ENCODE results near the gene PTX4. TPM values are rescaled to one million over a fixed set of nuclear protein-coding genes. Genes with fewer than 3 reads are reported as not detected.
A peak's percentile ranks its signal among the peaks of the same experiment; 100 is the strongest.
"Not testable (repeated sequence)": the region's sequence is repeated elsewhere in the genome, so short reads cannot be mapped to it uniquely, and the experiment has no call there.

Gene PTX4
- total and polyA plus RNA-seq, 5 donors, result 0.09 to 0.28 (median 0.18) TPM; not detected in 2

DNA sequence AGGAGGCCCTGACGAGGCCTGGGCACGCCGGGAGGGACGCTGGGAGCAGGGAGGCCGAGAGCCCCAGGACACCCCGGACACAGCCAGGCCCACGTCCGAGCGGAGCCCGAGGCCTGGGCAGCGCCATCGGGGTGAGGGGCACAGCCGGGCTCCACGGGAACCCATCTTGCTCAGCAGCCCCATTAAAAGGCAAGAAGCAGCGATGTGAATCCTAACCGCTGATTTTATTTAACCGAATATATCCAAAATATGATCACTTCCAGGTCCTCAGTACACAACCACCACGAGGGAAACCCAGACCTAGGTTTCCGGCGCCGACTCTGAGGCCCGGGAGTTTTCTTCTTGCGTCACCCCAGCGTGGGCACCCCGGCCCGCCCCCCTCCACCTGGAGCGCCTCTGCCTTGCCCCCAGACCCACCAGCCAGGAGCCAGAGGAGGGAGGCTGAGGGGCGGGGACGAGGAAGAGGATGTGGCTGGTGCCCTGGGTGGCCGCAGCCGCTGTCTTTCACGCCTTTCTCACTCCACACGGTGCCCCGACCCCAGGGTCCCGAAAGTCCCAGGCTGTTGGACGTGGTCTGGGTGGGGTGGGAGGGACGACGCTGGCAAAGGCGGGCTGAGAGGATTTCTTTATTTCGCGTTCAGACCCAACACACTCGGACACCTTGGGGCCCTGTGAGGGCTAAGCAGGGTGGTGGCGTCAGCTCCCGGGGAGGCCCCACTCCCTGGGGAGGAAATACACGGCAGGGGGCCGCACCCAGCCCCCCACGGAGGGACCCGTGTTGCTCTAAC is 43.8 kb downstream of the PTX4 start:
- intact Hi-C loops (cut with DNase I), result no loop called here
- no peak overlapping the region for H3K4me3 ChIP-seq (ENCODE audit: low read length)
- WGBS, result 86% methylated on average over 48 of the region's 48 CpGs
- no peaks in the 10 kb centered on the region for H3K27me3 ChIP-seq (ENCODE audit: control insufficient read depth, insufficient read depth)
- no peaks in the 10 kb centered on the region for H3K4me1 ChIP-seq (ENCODE audit: control insufficient read depth, insufficient read depth, low read length)
- no peak for DNase-seq
- no peak for ATAC-seq
- no peaks in the 10 kb centered on the region for H3K9me3 ChIP-seq (ENCODE audit: control insufficient read depth, low read length)
- H3K27ac ChIP-seq (ENCODE audit: low read length), result no peak overlapping the region

DNA sequence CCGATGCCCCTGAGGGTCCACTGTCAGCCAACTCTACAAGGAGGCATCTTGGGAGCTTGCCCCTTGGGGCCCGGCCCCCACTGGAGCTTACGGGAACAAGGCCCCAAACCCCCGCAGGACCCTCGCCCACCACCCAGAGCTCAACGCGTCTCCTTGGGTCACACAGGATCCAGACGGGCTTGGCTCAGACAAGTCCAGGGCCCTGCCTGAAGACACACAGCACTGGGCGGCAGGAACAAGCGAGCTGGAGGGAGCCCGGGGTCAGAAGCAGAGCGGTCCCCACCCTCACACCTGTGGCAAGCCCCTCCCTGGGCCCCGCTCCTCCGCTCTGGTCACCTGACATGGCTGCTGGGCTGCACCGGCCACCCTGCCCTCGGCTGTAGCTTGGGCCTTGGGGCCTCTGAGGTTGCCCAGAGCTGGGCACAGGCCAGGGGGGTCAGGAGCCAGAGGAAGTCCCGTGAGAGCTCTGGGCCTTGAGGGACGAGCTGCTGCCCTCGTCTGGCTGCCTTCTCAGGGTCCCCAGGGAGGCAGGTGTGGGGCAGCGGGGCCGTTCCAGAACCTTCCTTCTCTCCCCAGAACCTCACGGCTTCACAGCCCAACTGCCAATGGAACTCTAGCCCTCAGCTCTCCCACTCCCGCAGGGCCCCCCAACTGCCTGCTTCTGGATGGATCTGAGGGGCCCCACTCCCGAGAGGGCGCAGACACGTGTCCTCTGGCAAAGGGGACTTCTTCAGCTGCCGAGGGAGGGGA is 44.6 kb downstream of the PTX4 start, which contains the start of gene CCDC154:
CCDC154 (minus strand) TSS at position 577 of the 750 bp plus-strand sequence; CDS start at position 343, 234 bp downstream.
- WGBS, result 76% methylated on average over 27 of the region's 27 CpGs
- Histone ChIP-seq H3K4me3 (ENCODE audit: low read length) (no peak within 1 kb of the TSS), H3K27me3 (ENCODE audit: control insufficient read depth, insufficient read depth) (no peaks in the 10 kb centered on the region), H3K4me1 (ENCODE audit: control insufficient read depth, insufficient read depth, low read length) (no peaks in the 10 kb centered on the region), H3K9me3 (ENCODE audit: control insufficient read depth, low read length) (no peaks in the 10 kb centered on the region), H3K27ac (ENCODE audit: low read length) (no peak within 1 kb of the TSS)
- DNase-seq (no peak), ATAC-seq (peak in 1 of 2 donors; percentile 3)
- intact Hi-C loops (cut with DNase I), result no loop called here

DNA sequence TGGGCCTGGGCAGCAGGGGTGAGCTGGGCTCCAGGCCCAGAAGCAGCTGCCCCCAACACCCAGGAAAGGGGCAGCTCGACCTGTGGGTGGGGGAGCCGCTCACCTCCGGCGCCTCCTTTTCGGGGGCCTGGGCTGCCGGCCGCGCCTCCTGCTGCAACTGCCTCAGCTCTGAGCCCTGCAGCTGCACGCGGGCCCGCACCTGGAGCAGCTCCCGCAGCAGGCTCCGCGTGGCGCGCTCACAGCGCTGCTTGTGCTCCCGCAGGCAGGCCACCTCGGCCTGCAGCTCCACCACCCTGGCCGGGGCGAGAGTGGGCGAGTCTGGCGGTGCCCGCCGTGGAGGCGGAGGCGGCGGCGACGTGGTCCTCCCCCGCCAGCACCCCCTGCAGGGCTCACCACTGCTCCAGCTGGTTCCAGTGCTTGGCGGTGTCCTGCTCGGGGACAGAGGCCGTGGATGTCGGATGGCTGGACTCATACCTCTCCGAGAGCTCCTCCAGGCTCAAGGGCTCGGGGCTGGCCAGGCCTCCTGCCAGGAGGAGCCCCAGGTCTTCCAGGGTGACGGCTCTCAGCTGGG is 45.3 kb downstream of the PTX4 start:
- no peaks in the 10 kb centered on the region for H3K4me1 ChIP-seq (ENCODE audit: control insufficient read depth, insufficient read depth, low read length)
- 71% methylated on average over 38 of the region's 38 CpGs for WGBS
- intact Hi-C loops (cut with DNase I), result no loop called here
- DNase-seq (no peak), ATAC-seq (peak in 1 of 2 donors; percentile 2)
- no peaks in the 10 kb centered on the region for H3K9me3 ChIP-seq (ENCODE audit: control insufficient read depth, low read length)
- H3K27me3 ChIP-seq (ENCODE audit: control insufficient read depth, insufficient read depth), result no peaks in the 10 kb centered on the region
- H3K4me3 ChIP-seq (ENCODE audit: low read length), result no peak overlapping the region
- no peak overlapping the region for H3K27ac ChIP-seq (ENCODE audit: low read length)

DNA sequence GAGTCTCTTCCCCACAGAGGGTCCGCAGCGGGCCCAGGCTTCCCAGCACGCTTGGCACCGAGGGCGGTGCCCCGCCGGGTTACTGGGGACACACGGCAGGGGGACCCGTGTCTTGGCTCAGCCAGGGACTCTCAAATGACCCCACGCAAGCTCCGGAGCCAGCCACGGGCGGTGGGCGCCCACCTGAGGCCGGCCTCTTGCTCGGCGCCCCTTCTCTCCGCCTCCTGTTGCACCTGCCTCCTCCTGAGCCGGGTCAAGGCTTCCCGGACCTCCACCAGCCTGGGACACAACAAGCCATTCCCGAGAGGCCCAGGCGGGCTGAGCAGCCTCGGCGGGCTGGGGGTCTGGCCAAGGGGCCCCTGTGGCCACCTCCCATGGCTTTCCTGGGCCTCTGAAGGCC is 46.0 kb downstream of the PTX4 start:
- Histone ChIP-seq H3K4me3 (ENCODE audit: low read length) (no peak overlapping the region), H3K9me3 (ENCODE audit: control insufficient read depth, low read length) (no peaks in the 10 kb centered on the region), H3K27me3 (ENCODE audit: control insufficient read depth, insufficient read depth) (no peaks in the 10 kb centered on the region), H3K4me1 (ENCODE audit: control insufficient read depth, insufficient read depth, low read length) (no peaks in the 10 kb centered on the region), H3K27ac (ENCODE audit: low read length) (no peak overlapping the region)
- DNase-seq (no peak), ATAC-seq (no peak)
- intact Hi-C loops (cut with DNase I), result no loop called here
- 87% methylated on average over 24 of the region's 24 CpGs for WGBS

DNA sequence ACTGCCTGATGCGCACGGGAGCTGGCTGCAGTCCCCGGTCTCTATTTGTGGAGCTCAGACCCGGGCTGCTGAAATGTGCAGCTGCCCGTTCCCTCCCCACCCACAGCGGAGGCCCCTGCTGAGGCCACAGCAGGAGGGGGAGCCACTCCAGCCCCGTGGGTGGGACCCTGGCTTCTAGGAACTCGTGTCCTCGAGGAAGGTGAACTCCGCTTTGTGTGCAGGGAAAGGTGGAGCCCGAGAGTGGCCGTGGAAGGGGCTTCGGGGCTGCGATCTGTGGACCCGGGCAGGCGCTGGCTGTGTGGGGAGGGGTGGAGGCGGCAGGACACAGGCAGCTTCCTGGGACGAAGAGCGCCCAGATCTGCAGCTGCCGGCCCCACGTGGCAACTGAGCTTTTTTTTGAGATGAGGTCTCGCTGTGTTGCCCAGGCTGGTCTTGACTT is 47.3 kb downstream of the PTX4 start:
- Histone ChIP-seq H3K9me3 (ENCODE audit: control insufficient read depth, low read length) (no peaks in the 10 kb centered on the region), H3K4me1 (ENCODE audit: control insufficient read depth, insufficient read depth, low read length) (no peaks in the 10 kb centered on the region), H3K4me3 (ENCODE audit: low read length) (no peak overlapping the region), H3K27me3 (ENCODE audit: control insufficient read depth, insufficient read depth) (no peaks in the 10 kb centered on the region), H3K27ac (ENCODE audit: low read length) (no peak overlapping the region)
- 76% methylated on average over 22 of the region's 22 CpGs for WGBS
- ATAC-seq, result no peak
- intact Hi-C loops (cut with DNase I), result no loop called here
- no peak for DNase-seq

DNA sequence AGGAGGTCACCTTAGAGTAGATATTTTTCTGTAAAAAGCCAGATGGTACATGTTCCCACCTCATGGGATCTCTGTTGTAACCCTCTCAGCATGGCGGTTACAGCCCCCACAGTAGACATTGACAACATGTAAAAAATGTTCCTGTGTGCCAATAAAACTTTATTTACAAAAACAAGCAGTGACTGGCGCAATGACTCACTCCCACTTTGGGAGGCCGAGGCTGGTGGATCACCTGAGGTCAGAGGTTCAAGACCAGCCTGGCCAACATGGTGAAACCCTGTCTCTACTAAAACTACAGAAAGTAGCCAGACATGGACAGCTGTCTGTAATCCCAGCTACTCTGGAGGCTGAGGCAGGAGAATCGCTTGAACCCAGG is 49.1 kb downstream of the PTX4 start:
- H3K9me3 ChIP-seq (ENCODE audit: control insufficient read depth, low read length); H3K4me3 ChIP-seq (ENCODE audit: low read length); DNase-seq; ATAC-seq; intact Hi-C loops (cut with DNase I); H3K27me3 ChIP-seq (ENCODE audit: control insufficient read depth, insufficient read depth); H3K27ac ChIP-seq (ENCODE audit: low read length); H3K4me1 ChIP-seq (ENCODE audit: control insufficient read depth, insufficient read depth, low read length): not testable (repeated sequence)
- 94% methylated on average over 4 of the region's 4 CpGs for WGBS

DNA sequence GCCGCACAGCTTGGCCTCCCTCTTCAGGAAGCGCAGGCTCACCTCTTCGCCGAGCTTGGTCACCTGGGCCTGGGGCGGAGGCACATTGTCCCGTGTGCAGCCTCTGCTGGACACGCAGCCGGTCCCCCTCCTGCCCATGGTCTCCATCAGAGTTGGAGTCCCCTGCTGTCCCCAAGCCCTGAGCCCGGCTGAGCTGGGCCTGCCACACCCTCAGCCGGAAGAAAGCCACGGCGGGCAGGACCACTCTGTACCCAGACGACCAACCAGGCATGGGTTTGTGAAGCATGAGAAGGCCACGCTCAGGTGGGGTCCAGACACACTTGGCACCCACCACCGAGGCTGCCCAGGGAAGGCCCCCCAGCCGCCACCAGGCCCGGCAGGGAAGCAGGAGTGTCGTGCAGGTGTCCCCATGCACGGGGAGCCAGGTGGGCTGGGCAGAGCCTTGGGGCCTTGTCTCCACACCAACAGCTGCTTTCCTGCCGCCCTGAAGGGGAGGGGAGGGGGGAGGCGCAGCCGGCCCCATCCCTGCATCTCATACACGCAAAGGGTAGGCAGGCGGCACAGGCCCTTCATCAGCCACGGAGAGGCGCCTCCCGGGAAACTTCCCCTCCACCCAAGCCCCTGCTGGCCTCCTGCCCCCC is 49.6 kb downstream of the PTX4 start:
- Histone ChIP-seq H3K27me3 (ENCODE audit: control insufficient read depth, insufficient read depth) (no peaks in the 10 kb centered on the region), H3K4me3 (ENCODE audit: low read length) (no peak overlapping the region), H3K9me3 (ENCODE audit: control insufficient read depth, low read length) (no peaks in the 10 kb centered on the region), H3K4me1 (ENCODE audit: control insufficient read depth, insufficient read depth, low read length) (no peaks in the 10 kb centered on the region), H3K27ac (ENCODE audit: low read length) (no peak overlapping the region)
- DNase-seq (no peak), ATAC-seq (no peak)
- WGBS, result 86% methylated on average over 27 of the region's 27 CpGs
- intact Hi-C loops (cut with DNase I), result no loop called here

DNA sequence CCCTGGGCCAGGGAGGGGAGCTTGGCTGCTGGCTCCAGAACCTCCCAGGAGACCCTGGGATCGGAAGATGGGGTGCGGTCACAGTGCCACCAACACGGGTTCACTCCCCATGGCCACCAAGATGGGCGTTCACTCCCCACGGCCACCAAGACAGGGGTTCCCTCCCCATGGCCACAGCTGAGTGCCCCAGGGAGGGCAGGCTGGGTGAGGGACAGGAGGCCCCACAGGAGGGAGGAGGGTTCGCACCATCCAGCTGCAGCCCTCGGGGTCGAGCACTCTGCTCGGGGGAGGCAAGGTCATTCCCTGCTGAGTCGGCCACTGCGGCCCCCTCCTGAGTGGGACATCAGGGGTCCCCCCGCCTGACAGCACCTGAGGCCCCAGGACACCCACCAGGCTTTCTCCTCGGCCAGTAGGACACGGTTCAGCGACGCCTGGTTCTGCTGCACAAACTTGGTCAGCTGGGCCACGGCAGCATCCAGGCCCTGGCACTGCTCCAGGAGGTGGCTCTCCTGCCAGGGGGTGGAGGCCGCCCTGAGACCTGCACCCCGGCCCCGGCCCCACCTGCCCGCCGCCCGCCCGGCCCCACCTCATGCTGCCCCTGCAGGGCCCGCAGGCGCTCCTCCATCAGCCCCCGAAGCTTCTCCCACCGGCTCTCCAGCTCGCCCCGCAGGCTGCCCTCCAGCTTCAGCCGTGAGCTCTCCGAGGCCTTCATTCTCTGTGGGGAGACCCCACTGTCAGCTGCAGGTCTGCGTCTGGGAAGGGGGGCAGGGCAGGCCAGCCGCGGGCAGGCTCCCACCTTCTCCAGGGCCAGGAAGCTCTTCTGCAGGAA is 50.3 kb downstream of the PTX4 start:
- Histone ChIP-seq H3K27ac (ENCODE audit: low read length) (no peak overlapping the region), H3K4me3 (ENCODE audit: low read length) (no peak overlapping the region), H3K4me1 (ENCODE audit: control insufficient read depth, insufficient read depth, low read length) (no peaks in the 10 kb centered on the region), H3K27me3 (ENCODE audit: control insufficient read depth, insufficient read depth) (no peaks in the 10 kb centered on the region), H3K9me3 (ENCODE audit: control insufficient read depth, low read length) (no peaks in the 10 kb centered on the region)
- WGBS, result 83% methylated on average over 35 of the region's 35 CpGs
- intact Hi-C loops (cut with DNase I), result no loop called here
- ATAC-seq (no peak), DNase-seq (no peak)

DNA sequence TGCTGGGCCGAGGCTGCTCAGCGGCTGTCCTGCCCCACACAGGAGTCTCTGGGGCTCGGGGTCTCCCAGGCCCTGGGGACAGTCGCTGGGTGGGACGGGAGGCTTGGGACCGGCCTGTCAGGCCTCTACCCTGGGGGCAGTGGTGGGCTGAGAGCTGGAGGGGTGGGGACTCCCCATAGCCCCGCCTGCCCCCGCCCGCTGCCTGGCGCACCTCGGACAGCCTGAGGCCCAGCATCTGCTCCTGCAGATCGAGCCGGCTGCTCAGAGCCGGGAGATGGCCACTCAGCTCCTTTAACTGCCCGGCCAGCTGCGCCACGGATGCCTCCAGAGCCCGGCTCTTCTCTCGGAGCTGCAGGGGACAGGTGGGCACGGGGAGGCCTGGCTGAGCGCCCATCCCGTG is 51.1 kb downstream of the PTX4 start:
- no peaks in the 10 kb centered on the region for H3K27me3 ChIP-seq (ENCODE audit: control insufficient read depth, insufficient read depth)
- H3K27ac ChIP-seq (ENCODE audit: low read length), result no peak overlapping the region
- intact Hi-C loops (cut with DNase I), result no loop called here
- DNase-seq (no peak), ATAC-seq (no peak)
- H3K4me3 ChIP-seq (ENCODE audit: low read length), result no peak overlapping the region
- WGBS, result 82% methylated on average over 22 of the region's 22 CpGs
- H3K4me1 ChIP-seq (ENCODE audit: control insufficient read depth, insufficient read depth, low read length), result no peaks in the 10 kb centered on the region
- no peaks in the 10 kb centered on the region for H3K9me3 ChIP-seq (ENCODE audit: control insufficient read depth, low read length)

DNA sequence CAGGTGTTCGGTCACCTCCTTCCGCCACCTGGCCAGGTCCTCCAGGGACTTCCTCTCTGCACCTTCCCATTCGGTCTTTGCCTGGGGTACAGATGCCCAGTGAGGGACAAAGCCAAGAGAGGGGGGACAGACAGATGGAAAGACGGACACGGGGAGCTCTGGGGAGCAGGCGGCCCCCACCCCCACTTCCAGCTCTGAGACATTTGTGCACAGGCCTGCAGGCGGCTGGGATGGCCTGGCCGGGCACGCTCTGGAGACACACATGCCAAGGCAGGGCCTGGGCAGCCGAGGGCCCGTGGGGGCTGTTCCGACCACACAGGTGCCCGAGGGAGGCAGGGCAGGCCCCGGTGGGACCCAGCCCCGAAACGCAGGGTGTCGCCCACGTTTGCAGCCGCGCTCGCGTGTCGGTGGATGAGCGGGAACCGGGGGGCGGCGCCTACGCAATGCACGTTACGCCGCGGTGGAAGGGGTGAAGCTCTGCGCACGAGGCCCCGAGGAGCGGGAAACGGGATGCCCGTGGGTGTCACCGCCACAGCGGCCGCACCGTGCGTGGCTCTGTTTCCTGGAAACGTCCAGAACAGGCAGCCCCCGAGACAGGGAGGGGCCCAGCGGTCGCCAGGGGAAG is 51.9 kb downstream of the PTX4 start:
- DNase-seq (no peak), ATAC-seq (no peak)
- H3K9me3 ChIP-seq (ENCODE audit: control insufficient read depth, low read length), result no peaks in the 10 kb centered on the region
- intact Hi-C loops (cut with DNase I), result no loop called here
- no peak overlapping the region for H3K27ac ChIP-seq (ENCODE audit: low read length)
- 90% methylated on average over 47 of the region's 47 CpGs for WGBS
- H3K4me3 ChIP-seq (ENCODE audit: low read length), result no peak overlapping the region
- H3K27me3 ChIP-seq (ENCODE audit: control insufficient read depth, insufficient read depth), result no peaks in the 10 kb centered on the region
- H3K4me1 ChIP-seq (ENCODE audit: control insufficient read depth, insufficient read depth, low read length), result no peaks in the 10 kb centered on the region
